GM19463 (cell line): ENCODE data around the gene LRRC57.

Experiments
- ATAC-seq: cut with Tn5 transposase; IDR thresholded peaks from one replicate; pipeline ENCODE4 v1.9.1; 2021; ENCODE audit warnings: mild to moderate bottlenecking, moderate library complexity; ENCODE audit not compliant: unreplicated experiment

Gene LRRC57

GRCh38 chr15:42493679-42494078 lies 54.9 kb downstream of the LRRC57 start:
- ATAC-seq: no peak

- no peak for ATAC-seq
Measured at GRCh38 chr15:42491539-42492225, 56.9 kb downstream of the LRRC57 start.

- ATAC-seq: no peak
Measured at GRCh38 chr15:42490671-42491538, 57.7 kb downstream of the LRRC57 start, which contains the start of gene ZNF106. Gene ZNF106, minus strand, starts transcription at chr15:42491141. Its CDS starts 18,852 bp downstream, at chr15:42472289.

GRCh38 chr15:42490291-42490670 lies 58.3 kb downstream of the LRRC57 start:
- ATAC-seq: no peak
